NT2/D1 (cell line): Measurements from ENCODE around the gene DHX9.

ENCODE experiments used
- SUZ12 ChIP-seq: IDR thresholded peaks from 2 replicates; pipeline ENCODE4 v1.6.1; 2011; ENCODE audit not compliant: insufficient read length, insufficient read depth; ENCODE audit errors: extremely low read depth
- YY1 ChIP-seq: IDR thresholded peaks from 2 replicates; pipeline ENCODE4 v1.6.1; 2011; ENCODE audit not compliant: insufficient read length, insufficient read depth
- ZNF274 ChIP-seq: IDR thresholded peaks from 2 replicates; pipeline ENCODE4 v1.6.1; 2011; ENCODE audit warnings: mild to moderate bottlenecking, low read depth, low read length

DNA sequence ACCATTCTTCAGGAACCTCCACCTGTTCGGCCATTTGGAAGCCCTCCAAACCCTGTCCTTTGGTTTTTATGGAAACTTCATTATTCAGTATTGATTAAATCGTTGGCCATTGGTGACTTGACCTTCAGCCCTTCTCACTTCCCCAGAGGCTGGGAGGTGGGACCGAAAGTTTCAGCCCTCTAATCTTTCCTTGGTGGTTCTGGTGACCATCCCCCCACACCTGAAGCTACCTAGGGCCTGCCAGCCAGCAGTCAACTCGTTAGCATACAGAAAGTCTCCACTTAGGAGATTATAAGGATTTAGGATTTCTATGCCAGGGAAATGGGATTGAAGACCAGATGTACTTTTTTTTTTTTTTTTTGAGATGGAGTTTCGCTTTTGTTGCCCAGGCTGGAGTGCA, 6.7 kb downstream of the DHX9 start:
- TF ChIP-seq ZNF274 (no peak), SUZ12 (no peak), YY1 (no peak)
